CD4-positive, alpha-beta T cell treated with Interleukin-15 for 4 hours (primary cell): Measurements from ENCODE around the gene CERS1.

Experiments used
- DNase-seq: peaks from one replicate; pipeline ENCODE4 v3.0.0-alpha.2; 2020; ENCODE audit warnings: low spot score

The CERS1 gene

DNA sequence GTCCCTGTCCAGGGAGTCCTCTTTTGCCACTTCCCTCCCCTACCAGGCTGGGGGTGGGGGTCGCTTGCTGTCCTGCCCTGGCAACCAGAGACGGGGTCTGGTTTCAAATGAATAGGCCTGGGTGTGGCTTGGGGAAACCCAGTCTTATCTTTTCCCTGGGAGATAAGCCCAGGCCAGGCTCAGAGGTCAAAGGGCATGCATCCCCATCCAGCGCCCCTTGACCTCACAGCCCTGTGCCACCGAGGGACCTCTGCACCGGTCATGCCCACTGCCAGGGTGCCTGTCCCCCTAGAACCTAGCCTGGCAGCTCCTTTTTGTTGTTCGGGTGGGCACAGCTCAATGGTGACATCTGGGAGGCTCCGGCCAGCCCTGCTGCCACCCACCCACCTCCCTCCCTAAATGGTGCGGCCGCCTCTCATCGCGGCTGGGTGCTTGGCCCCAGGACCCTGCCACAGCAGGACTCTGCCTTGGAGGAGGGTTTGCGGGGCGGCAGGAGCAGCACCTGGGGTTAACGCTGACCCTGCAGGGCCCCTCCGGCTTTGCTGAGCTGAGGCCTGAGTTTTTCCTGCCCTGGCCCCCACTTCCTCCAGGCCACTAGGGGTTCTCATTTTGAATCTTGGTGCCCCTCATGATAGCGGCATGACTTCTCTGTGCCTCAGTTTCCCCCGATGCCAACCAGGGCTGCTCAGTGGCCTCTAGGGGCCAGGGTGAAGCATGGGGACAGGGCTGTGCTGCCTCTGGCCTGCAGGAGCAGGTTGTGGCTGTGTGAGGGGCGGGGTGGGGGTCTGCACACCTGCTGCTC, 2.9 kb upstream of the CERS1 start:
- no peak for DNase-seq

DNA sequence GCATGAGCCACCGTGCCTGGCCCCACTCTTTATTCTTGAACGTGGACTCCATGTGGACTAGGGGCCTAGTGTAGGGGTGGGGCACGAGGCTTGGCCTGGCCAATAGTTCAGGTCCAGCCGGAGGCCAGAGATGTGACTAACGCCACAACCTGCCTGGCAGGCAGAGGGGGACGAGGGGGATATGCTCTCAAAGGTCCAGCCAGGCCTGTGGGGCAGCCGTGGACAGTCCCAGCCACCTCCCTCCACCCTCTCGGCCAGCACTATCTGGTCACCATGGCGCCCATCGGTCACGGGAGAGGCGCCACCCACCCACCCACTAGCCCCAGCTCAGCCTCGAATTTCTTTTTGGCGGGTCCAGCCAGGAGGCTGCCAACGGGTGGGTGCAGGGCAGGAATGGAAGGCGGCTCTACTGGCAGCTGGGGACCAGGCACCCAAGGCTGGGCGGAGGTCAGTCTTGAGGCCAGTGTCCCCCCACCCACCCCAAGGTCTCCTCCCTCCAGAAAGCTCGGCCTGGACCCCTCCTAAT, 2.2 kb upstream of the CERS1 start:
- no peak for DNase-seq

DNA sequence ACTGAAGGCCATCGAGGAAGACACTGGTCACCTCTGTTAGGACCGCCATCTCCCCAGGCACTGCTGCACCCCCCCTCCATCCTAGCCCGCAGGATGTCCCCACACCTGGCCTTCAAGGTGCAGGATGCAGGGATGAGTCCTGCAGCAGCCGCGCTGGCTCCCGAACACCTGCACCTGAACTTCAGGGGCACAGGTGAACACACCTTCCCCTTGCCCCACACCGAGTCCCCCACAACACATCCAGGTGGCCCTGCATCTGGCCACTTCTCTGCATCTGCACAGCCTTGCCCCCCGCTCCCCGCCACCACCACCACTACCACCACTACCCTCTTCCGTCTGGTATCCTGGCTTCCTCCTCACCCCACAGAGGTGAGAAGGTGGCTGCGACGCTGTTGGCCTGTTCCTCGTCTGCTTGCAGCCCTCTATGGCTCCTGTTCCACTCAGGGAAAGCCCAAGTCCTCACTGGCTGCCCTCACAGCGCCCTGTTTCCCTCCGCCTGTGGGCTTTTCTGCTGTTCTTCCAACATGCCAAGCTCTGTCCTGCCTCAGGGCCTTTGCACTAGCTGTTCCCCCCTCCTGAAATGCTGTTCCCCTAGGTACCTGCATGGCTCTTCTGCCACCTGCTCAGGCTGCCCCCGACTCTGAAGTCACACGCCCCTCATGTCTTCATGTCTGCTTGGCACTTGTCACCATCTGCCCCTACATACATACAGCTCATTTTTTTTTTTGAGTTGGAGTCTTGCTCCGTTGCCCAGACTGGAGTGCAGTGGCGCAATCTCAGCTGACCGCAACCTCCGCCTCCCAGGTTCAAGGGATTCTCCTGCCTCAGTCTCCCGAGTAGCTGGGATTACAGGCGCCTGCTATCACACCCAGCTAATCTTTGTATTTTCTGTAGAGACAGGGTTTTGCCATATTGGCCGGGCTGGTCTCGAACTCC, 1.4 kb upstream of the CERS1 start:
- DNase-seq: no peak

DNA sequence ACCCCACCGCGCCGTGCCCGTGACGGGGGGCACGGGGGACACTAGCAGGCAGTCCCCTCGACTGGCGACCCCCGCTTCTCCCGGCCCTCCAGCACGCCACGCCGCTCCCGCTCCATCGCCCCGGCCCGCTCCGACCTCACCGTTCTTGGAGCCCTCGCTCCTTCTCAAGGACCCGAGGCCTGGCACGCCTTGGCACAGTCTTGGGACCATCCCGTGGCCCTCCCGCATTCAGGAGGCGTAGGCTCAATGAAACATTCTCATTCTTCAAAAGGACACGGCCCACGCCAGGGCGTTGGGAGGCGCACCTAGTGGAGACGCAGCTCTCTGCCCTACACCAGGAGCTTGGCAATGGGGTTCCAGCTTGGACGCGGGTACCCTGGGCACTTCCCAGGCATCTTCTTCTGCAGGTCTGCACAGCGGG, 473 bp upstream of the CERS1 start:
- DNase-seq: no peak

DNA sequence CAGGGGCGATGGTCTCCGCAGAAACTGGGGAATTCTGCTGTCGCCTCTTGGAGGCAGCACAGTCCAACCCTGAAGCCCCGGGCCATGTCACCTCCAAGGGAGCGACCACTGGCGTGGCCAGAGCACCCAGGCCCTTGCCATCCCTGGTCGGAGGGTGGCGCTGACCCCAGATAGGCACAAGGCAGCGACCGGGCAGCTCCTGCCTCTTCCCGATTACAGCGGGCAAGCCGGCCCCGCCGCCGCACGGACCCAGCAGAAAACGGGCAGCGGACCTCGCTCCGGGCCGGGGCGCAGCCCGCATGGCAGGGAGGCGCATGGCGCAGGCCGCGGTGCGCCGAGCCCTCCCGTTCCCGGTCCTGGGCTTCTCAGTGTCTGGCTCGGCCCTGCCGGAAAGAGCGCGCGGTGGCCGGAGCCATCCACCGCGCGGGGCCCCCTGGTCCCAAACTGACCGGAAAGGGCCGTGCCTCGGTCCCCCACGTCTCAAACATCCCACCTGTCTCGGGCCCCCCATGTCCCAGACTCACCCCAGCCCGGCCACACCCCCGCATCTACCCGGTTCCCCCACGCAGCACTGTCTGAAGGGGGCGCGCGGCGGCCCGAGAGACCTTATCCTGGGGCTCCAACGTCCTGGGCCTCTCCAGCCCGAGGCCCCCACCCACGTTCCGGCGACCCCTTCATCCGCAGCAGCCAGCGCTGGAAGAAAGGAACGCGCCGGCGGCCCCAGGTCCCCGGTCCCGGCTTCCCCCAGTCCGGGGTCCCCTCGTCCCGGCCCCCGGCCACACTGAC, 727 bp downstream of the CERS1 start:
- no peak for DNase-seq

DNA sequence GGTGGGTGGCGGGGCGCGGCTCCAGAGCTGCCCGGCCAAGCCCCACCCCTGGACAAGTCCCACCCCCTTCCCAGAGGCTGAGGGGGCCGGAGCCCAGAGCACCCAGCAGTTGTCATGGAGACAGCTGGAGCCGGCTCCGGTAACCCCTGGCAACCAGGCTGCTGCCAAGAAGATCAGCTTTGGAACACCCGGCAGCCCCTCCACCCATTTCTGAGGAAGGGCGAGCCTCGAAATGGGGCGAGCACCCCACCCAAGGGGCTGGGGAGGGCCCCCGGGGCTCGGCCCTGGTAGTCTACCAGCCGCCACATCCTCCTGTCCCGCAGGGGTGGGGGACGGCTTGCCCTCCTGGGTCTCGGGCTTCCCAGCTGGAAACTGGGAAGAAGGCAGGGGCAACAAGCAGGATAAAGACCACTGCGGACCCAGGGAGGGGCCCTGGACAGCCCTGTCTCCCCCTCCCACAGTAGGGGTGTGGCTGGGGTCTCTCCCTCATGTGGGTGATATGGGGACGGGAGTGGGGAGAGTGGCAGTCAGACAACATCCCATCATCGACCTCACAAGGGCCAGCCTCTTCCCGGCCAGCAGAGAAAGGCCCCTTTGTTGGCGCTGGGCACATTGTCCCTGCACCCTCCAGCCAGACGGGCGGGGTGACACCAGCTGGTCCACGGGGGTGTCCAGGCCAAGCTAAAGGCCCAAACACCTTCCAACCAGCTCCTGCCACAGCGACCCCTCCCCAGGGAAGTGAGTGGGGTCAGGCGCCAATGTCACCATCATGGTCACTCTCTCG, 1.5 kb downstream of the CERS1 start:
- no peak for DNase-seq

DNA sequence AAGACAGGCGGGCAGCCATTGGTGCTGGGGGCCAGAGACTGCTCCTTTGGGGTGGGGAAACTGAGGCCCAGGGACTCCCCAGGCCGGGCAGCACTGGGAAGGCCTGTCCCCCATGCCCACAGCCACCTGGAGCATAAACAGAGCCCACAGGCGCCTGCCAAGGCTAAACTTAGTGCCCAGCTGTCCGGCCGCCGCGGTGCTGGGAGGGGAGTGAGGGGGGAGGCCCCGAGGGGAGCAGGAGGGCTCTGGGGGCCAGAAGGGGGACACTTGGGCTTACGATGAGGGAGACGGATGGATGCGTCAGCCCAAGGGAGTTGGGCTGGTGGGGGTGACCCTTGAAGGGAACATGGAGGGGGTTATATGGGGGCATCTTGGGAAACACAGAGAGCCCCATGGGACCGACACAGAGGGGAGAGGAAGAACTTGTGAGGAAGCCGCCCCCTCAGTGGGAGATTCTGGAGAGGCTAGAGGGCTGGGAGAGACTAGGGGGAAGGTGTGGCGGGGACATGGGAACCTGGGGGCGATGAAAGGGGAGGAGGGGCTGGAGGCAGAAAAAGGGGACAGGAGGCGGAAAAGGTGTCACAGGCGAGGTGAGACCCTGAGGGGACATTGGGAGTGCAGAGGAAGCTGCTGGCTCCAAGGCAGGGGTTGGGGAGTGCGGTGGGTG, 2.2 kb downstream of the CERS1 start:
- DNase-seq: no peak

DNA sequence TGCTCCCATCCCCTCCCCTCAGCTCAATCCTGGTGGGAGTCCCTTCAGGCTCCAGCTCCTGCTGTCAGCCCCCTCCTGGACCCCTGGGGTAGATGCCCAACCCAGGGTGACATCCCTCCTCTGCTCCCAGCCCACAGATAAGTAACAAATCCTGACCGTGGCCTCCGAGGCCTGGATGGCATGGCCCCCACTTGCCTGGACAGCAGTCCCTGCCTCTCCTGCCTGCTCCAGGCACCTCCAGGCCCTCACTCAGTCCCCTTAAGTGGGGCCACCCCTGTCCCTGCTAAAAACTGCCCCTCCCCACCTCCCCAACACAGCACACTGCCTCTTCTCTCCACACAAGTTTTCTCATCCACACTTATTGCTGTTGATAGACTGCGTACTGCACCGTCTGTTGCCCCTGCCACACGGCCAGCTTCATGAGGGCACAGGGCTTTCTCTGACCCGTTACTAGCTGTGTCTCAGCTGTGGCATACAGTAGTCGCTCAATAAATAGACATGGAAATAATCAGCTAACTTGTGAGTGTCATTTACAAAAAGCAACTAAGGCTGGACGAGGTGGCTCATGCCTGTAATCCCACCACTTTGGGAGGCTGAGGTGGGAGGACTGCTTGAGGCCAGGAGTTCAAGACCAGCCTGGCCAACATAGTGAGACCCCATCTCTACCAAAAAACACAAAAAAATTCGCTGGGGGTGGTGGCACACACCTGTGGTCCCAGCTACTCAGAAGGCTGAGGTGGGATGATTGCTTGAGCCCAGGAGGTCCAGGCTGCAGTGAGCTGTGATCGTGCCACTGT, 5.8 kb downstream of the CERS1 start:
- DNase-seq: no peak

DNA sequence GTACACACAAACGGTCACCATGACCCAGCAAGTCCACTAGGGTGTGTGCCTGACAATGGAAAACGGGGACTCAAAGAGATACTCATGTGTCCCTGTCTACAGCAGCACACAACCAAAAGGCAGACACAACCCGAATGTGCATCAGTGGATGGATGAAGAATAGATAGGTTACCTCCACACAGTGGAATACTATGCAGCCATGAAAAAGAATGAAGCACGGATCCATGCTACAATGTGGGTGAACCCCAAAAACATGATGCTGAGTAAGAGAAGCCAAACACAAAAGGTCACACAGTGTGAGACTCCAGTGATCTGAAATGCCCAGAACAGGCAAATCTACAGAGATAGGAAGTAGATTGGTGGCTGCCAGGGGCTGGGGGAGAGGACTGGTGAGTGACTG, 9.0 kb downstream of the CERS1 start:
- DNase-seq: no peak

DNA sequence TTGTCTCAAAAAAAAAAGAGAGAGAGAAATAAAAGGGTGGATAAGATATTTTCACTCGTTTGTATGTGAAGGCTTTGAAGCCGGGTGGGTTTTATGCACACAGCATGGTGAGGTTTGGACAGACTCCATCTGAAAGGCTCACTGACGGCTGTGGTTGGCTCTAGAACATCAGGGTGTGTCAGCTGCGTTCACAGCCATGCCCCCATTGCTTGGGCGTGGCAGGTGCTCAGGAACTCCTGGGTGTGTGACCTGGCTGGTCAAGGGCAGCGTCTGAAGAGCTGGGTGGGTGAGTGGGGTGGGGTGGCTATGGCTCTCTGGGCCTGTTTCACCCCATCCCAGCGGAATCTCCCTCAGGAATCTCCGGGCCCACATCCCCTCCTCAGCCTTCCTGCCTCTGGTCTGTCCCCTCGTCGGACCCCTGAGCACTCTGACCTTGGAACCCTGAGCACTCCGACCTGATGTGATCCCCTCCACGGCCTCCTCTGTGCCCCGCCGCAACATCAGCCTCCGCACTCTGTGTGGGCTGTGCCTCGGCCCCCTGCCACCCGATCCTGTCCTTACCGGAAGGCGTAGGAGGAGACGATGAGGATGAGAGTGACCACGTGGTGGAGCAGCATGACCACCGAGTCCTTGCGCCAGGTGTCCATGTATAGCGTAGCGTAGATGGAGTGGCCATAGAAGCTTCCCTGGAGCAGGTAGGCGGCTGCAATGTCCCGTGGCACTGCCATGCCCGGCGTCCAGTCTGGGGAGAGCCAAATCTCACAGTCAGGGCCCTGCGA, 12.2 kb downstream of the CERS1 start:
- DNase-seq: no peak

DNA sequence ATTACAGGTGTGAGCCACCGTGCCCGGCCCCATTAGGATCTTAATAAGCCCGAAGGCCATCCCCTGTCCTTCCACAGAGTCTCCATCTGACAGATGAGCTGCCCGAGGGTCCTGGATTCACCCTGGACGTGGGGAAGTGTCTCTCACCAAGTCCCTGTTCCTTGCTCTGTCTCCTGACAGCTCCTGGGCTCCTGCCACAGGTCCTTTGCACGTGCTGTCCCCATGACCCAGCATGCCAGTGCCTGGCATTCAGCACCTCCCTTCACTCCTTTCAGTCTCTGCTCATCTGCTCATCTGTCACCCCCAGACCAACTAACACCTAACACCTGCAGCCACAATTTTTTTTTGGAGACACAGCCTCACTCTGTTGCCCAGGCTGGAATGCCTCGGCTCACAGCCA, 14.5 kb downstream of the CERS1 start:
- DNase-seq: no peak

DNA sequence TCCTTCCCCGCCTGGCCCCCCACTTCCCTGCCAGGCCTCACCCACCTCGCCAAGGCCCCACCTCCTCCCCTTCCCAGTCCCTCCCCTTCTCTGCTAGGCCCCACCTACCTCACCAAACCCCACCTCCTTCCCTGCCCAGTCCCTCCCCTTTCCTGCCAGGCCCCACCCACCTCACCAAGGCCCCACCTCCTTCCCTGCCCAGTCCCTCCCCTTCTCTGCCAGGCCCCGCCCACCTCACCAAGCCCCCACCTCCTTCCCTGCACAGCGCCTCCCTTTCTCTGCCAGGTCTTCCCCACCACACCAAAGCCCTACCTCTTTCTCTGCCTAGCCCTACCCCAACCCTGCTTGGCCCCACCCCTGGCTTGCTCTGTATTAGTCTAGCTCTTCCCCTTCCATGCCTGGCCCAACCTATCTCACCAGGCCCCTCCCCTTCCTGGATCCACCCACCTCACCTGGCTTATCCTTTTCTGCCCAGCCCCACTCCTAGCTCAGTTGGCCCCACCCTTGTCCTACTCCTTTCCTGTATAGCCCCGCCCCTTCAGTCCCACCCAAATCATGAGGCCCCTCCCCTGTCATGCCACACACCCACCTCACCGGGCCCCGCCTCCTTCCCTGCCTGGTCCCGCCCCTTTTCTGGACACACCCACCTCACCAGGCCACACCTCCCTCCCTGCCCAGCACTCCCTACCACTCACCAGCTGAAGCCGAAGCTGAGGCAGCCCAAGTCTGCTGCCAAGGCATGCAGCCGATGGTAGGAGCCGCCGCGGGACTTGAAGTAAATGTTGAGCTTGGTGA, 16.2 kb downstream of the CERS1 start:
- no peak for DNase-seq

DNA sequence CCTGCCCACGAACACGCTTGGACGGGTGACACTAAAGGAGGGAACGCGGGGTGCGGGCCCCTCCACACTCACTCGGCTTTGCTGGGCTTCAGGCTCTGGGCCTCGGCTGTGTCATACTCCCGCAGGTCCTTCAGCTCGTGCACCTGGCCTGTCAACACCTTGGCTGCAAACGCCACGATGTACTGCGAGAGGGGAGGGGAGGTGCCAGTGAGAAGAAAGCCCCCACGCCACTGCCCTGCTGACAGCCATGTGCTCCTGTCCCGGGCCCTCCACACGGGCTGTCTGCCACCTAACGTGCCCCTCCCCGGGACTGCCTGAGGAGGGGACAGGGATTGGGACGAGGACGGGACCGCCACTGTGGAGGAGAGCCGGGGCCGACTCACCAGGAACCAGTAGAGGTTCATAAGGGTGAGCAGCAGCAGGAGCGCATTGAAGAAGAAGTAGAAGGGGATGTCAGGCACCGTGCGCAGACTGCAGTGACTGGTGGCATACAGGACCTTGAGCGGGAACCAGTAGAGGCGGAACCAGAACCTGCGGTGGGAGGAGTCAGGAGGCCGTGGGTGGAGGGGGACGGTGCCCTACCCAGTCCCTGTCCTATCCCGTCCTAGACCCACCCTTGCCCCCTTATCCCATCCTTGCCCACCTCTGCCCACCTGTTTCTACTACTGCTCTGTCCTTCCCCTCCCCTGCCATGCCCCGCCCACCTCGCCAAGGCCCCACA, 16.9 kb downstream of the CERS1 start:
- DNase-seq: no peak

DNA sequence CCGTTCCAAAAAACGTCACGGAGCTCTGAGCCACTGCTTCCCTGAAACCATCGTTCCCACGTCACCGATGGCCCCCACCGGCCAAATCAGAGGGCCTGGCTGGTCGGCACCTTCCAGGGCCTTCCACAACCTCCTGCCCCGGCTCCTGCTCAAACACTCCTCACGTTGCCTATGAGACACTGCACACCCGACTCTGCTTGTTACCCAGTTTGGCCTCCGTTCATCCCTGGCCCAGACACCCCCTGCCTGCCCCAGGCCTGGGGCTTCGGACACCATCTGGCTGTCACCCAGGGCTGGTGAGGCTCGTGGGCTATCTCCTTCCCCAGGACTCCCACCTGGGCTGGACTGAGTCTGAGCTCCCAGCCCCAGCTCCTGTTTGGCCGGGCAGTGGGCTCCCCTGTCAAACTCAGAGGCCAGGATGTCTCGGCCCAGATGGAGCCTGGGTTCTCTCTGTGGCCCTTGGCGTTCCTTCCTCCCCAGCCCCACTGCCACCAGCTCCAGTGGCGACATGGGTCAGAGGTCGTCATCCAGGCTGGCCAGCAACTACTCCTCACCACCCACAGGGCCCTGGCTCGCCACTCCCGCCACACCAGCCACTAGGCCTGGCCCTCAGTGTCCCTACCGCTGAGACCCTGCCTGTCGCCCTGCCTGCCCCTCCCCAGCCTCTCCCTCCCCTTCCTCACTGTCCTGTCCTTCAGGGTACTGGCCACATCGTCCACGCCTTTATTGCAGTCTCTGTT, 17.7 kb downstream of the CERS1 start:
- no peak for DNase-seq

DNA sequence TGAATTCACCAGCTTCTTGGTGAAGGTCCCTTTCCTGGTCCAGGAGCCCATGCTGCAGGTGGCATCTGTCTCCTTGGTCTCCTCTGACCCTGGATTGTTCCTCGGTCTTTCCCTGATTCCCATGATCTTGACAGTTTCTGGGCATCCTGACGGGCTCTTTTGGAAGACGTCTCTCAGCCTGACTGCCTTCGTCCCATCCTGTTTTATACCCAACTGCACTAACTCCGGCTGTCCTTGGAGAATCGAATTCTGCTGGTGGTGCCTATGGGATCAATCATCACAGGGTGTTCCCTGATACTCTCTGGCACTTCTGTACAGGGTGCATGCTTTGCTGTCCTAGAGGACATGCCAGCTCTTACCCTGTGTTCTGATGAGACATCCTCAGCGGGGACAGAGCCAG, 19.1 kb downstream of the CERS1 start:
- DNase-seq: no peak

DNA sequence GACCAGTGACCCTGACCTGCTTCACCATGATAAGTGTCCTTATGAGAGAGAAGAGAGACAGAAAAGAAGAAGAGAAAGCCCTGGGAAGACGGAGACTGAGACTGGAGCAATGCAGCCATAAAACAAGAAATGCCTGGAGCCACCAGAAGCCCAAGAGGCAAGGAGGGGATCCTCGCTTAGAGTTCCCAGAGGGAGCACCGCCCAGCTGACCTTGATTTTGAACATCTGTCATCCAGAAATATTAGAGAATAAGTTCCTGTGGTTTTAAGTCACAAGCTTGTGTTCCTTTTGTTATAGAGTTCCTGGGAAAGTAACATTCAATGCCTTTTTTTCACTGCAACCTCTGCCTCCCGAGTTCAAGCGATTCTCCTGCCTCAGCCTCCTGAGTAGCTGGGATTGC, 20.2 kb downstream of the CERS1 start:
- no peak for DNase-seq

DNA sequence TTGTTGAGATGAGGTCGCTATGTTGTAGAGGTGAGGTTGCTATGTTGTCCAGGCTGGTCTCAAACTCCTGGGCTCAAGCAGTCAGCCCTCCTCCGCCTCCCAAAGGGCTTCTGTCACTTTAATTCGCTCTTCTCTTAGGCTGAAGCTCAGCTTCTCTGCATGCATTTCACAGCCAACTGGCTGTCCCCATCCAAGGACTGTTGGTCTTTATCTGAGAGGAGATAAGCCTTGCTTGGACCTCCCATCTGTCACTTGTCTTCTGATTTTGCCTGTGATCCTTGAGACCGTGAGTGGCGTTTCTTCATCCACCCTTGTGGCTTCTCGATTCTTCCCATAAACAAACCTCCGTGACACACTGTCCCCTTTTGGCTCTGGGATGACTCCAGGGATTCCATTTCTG, 24.4 kb downstream of the CERS1 start:
- DNase-seq: no peak
